ENCODE data around the gene NYAP1.
"Not testable (repeated sequence)": the region's sequence is repeated elsewhere in the genome, so short reads cannot be mapped to it uniquely, and the experiment has no call there.

Gene NYAP1

GRCh38 chr7:100452513-100452912 lies 31.2 kb upstream of the NYAP1 start:
- DNase-seq (ENCODE audit: low read depth): no peak
- H3K4me3 ChIP-seq (ENCODE audit: low read length): no peak overlapping the region
- TF ChIP-seq CTCF (conservative IDR thresholded peaks at IDR 0.05; ENCODE audit: low read depth, low read length): no peak

- DNase-seq (ENCODE audit: low read depth); H3K4me3 ChIP-seq (ENCODE audit: low read length): not testable (repeated sequence)
These were observed 29.9 kb upstream of the NYAP1 start for GRCh38 chr7:100453854-100454253.

DNA sequence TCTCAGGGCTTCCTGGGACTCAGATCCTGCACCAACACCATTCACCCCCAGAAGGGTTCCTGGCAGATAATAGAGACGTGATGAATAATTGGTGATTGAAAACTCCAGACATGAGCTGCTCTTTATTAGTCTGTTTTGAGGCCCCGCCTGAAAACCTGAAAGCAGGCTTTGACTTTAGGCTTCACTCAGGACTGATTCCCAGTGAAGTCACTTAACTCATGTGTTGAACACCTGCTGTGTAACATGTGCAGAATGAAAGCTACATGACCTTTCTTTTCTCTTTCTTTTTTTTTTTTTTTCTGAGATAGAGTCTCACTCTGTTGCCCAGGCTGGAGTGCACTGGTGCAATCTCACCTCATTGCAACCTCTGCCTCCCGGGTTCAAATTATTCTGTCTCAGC lies 28.5 kb upstream of the NYAP1 start:
- no peak for DNase-seq (ENCODE audit: low read depth)
- no peak for TF ChIP-seq CTCF (conservative IDR thresholded peaks at IDR 0.05; ENCODE audit: low read depth, low read length)

DNA sequence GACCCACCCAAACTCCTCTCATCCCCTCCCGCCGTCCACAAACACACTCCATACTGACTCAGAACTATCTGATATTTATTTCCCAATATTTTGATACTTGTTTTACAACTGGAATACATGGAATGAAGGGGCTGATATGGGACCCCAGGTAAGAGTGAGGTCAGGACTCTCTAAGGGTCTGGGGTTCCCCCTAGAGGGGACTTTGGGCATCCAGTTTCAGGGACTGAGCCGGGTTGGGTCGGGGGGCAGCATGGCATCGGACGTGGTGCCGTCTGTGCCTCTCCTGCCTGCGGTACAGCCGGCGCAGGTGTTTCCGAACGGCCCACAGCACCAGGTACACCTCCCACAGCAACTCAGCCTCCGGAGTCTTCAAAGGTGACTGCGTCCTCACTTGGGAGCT lies 27.2 kb upstream of the NYAP1 start:
- no peak overlapping the region for H3K4me3 ChIP-seq (ENCODE audit: low read length)
- DNase-seq (ENCODE audit: low read depth): no peak
- no peak for TF ChIP-seq CTCF (conservative IDR thresholded peaks at IDR 0.05; ENCODE audit: low read depth, low read length)

More for the DNA sequence above, 28.5 kb upstream of the NYAP1 start:
- H3K4me3 ChIP-seq (ENCODE audit: low read length): no peak overlapping the region

- no peak for DNase-seq (ENCODE audit: low read depth)
- H3K4me3 ChIP-seq (ENCODE audit: low read length): no peak overlapping the region
- no peak for TF ChIP-seq CTCF (conservative IDR thresholded peaks at IDR 0.05; ENCODE audit: low read depth, low read length)
These were observed 26.7 kb upstream of the NYAP1 start for GRCh38 chr7:100457033-100457432.

- no peak for TF ChIP-seq CTCF (conservative IDR thresholded peaks at IDR 0.05; ENCODE audit: low read depth, low read length)
- no peak within 1 kb of the TSS for H3K4me3 ChIP-seq (ENCODE audit: low read length)
- no peak for DNase-seq (ENCODE audit: low read depth)
These were observed 19.5 kb upstream of the NYAP1 start, which contains the start of gene SPACDR for GRCh38 chr7:100464210-100464660. TSS of gene SPACDR (minus strand) at chr7:100464260. CDS start at chr7:100464025, 235 bp downstream.

GRCh38 chr7:100464791-100465190 lies 18.9 kb upstream of the NYAP1 start:
- DNase-seq (ENCODE audit: low read depth): no peak
- no peak overlapping the region for H3K4me3 ChIP-seq (ENCODE audit: low read length)
- TF ChIP-seq CTCF (conservative IDR thresholded peaks at IDR 0.05; ENCODE audit: low read depth, low read length): no peak

GRCh38 chr7:100465299-100465698 lies 18.4 kb upstream of the NYAP1 start:
- no peak for DNase-seq (ENCODE audit: low read depth)
- TF ChIP-seq CTCF (conservative IDR thresholded peaks at IDR 0.05; ENCODE audit: low read depth, low read length): no peak
- no peak overlapping the region for H3K4me3 ChIP-seq (ENCODE audit: low read length)
